GM18907 (cell line): Measurements from ENCODE around the gene TNIP2.

Experiments used
- ATAC-seq: cut with Tn5 transposase; IDR thresholded peaks from one replicate; pipeline ENCODE4 v1.9.1; 2021; ENCODE audit warnings: mild to moderate bottlenecking, moderate library complexity; ENCODE audit not compliant: unreplicated experiment

TNIP2 gene

DNA sequence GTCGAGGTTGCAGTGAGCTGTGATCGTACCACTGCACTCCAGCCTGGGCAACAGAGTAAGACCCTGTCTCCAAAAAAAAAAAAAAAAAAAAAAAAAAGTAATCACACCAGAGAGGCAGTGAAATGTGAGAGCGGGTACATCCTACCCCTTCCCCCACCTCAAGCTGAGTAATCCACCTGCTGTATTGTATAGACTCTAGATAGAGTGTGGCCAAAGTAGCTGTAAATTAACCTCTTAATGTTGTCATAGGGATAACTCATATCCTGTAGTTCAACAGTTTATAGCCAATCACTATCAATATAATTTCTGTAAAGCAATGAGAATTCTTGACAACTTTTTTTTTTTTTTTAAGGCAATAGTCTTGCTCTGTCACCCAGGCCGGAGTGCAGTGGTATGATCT is 30.8 kb downstream of the TNIP2 start:
- ATAC-seq, result no peak

DNA sequence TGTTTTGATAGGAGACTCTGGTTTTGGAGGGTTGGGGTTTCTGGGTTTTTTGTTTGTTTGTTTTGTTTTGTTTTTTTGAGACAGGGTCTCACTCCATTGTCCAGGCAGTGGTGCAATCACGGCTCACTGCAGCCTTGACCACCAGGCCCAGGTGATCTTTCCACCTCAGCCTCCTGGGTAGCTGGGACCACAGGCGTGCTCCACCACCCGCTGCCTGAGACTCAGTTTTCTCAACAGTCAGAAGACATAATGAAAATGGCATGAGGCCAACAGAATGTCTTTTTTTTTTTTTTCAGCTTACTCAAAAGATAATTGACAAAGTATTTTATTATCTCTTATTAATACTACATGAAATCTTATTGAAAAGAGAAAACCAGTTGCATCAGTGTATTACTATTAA is 32.4 kb downstream of the TNIP2 start:
- ATAC-seq, result no peak

DNA sequence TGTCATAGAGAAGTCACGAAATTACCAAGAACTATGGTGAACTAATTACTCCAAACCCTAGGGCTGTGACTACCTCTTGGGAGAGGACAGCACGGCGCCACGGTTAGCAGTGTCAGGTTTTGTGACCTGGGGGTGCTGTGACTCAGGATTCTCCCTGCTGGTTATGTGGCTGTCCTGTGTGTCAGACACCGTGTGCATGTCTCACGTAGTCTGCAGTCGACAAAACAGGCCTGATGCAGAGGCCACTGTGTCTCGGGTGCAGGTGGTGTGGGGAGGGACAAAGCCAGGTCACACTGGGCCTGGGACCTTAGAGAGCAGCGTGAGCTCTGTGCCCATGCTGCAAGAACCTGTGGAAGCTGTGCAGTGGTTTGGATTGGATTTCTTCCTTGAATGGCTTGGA is 34.1 kb downstream of the TNIP2 start:
- ATAC-seq, result no peak

DNA sequence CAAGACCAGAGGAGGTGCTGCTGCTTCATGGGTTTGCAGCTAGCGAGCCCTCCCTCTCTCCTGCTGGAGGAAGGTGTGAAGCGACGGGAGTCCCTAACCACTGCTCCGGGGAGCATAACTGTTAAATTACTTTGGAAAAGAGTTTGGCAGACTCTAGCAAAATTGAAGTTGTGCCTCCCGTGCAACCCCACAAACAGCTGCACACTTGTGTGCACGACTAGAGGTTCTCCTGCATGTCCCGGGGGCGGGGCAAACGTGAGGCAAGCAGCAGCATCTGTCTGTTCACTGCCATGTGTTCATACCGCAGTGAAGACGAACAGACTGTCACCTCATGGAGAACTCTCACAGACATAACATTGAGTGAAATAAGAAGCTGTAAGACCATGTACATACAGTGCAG is 34.5 kb downstream of the TNIP2 start:
- ATAC-seq, result no peak

DNA sequence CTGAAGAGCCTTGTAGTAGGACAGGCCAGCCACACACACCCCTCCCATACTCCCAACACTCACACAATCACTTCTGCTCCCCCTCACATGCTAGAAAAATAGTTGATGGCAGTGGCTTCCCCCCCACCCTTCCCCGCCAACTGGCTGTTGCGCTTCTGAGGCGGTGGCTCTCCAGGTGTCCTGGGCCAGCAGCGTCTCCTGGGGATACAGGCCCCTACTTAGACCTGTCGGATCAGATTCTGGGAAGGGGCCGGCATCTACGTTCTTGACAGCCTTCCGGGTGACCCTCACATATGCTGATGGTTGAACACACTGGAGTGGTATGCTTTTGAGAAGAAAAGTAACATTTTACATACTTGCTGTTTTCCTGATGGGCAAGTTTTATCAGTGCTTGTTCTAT is 39.9 kb downstream of the TNIP2 start:
- no peak for ATAC-seq

DNA sequence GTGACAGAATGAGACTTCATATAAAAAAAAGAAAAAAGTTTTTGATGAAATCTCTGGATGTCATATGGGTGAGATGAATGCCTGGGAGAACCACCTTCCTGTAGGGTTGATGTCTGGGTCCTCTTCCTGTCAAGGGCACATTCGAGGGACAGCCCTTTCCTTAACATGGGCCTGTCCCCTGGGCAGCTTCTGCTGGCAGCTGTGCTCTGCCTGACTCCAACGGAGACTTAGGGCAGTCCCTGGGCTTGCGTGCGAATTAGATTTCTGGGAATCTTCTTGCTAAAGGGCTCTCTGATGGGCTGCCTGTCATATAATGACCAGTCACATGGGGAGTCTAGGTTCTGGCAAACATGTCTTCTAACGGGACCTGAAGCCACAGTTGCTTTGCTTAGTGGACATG is 40.7 kb downstream of the TNIP2 start:
- ATAC-seq, result no peak

DNA sequence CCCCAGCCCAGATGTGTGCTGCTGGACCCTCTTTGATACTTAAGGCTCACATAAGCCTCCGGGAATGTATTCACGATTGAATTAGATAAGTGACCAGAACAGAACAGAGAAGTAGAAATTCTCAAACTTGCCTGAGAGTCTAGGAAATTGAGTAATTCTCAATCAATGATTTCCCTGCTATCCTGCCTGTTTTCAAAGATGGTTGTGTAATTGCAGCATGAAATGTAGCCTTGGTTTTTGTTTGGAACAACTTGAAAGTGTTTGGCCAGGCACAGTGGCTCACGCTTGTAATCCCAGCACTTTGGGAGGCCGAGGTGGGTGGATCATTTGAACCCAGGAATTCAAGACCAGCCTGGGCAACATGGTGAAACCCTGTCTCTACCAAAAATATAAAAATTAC is 41.2 kb downstream of the TNIP2 start:
- no peak for ATAC-seq

DNA sequence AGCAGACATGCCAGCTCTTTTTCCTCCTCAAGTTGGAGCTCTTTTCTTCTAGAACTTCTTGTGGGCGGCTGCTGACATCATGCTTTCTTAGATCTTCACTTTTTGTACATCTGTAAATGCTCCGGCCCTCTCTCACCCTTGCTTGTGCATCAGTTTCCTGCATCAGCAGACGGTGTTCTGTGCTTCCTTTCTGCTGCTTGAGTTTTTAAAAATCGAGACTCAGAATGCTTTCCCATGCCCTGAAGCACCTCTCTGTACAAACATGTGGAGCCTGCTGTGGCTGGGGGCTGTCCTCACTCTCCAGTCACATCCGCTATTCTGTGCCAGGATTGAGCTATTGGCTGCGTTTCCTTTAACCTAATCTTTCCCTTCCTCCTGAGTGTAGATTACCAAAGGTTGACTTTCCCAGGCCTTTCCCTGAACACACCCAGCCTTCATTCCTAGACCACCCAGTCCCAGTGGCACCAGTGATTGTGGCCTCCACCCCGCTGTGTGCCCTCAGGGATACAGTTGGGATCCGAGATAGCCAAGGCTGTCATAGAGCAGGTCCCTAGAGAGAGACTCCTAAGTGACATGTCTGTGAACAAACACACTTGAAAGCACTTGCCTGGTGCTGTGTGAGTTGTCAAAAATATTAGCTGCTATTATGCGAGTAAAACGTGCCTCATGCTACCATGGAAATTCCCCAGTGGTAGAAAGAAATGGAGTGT is 41.9 kb downstream of the TNIP2 start:
- no peak for ATAC-seq

DNA sequence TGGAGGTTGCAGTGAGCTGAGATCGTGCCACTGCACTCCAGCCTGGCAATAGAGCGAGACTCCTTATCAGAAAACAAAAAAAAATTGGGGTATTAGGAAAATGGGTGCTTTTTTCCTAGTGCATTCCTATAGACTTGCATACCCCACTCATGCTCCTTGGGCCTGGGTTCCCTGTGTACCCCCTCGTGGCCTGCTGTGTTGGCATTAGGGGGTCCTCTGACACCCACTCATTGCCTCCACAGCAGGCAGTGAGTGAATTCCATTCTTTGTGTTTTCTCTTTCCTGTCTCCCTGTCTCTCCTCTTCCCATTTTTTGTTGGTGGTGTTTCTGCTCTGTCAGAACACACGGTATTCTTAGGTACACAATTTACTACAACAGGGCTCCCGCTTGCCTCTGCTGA is 42.8 kb downstream of the TNIP2 start:
- ATAC-seq, result no peak

DNA sequence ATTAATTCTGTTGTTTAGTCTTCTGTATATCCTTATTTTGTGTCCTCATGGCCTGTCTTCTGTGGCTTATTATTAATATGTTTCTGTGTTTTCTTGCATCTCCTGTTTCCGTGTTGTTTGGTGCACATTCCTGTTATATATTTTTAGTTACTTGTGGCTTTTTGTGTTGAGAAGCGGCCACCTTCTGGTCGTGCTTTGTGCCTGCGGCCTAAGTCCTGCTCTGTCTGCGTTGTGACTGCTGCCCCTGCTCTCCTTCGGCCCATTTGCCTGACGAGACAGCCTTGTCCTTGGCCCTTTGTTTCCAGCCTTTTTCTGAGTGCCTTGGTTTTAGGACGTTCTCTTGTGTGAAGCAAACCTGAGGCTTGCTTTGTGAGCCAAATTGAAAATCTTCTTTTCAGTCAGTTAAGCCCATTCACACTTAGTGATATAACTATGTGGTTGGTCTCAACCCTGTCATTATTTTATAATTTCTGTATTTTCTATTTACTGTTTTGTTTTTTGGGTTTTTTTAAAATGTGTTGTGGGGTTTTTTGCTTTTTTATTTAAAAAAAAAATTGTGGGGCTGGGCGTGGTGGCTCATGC is 43.8 kb downstream of the TNIP2 start:
- ATAC-seq, result no peak

DNA sequence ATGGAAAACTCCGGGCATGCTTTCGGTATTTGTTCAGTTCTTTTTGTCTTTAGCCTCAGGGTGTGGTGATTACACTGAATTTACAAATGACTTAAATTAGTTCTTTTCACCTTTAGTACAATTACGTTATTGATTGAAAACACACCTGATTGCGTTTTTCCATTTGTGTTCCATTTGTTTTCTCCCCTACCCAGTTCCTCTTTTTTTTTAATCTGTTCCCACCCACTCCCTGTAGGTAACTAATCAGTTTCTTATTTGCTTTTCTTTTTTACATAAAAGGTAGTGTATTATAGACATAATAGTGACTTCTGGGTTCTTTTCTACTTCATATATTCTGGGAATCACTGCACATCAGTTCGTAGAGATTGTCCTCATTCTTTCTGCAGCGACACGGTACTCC is 53.4 kb downstream of the TNIP2 start:
- no peak for ATAC-seq

DNA sequence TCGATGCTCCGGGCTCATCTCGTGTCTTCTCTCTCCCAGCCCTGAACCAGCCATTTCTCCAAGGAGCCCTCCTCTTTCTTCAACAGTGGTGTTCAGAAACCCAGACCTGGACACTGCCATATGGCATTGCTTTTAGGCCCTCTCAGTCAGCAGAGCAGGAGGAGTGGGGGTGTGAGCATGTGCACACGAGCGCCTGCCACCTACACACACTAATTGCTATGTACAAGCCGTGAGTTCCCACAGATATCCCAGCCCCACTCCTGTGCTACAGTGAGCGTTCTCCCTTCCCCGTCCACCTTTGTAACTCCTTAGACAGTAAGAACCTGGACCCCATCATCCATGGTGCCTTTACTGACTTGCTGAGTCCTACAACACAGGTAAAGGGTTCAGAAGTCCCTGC is 53.8 kb downstream of the TNIP2 start:
- ATAC-seq, result no peak

DNA sequence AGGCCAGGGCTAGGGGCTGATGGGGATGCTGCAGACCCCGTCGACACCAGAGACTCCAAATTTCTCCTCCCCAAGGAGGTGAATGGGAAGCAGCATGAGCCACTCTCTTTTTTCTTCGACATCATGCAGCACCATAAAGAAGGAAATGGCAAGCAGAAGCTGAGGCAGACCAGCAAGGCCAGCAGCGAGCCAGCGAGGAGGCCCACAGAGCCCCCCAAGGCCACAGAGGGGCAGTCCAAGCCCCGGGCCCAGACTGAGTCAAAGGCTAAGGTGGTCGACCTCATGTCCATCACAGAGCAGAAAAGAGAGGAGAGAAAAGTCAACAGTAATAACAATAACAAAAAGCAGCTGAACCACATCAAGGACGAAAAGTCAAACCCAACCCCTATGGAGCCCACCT is 56.1 kb downstream of the TNIP2 start:
- no peak for ATAC-seq

DNA sequence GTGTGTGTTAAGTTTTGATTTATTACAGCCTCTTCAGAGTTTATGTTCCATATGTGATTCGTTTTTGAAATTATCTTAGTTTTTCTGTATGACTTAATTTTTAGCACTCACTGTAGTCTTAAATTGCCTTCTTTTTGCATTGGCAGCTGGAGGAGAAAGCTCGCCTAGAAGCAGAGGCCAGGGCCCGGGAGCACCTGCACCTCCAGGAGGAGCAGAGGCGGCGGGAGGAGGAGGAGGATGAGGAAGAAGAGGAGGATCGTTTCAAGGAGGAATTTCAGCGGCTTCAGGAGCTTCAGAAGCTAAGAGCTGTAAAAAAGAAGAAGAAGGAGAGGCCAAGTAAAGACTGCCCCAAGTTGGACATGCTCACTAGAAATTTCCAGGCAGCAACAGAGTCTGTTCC is 56.6 kb downstream of the TNIP2 start:
- ATAC-seq, result no peak

DNA sequence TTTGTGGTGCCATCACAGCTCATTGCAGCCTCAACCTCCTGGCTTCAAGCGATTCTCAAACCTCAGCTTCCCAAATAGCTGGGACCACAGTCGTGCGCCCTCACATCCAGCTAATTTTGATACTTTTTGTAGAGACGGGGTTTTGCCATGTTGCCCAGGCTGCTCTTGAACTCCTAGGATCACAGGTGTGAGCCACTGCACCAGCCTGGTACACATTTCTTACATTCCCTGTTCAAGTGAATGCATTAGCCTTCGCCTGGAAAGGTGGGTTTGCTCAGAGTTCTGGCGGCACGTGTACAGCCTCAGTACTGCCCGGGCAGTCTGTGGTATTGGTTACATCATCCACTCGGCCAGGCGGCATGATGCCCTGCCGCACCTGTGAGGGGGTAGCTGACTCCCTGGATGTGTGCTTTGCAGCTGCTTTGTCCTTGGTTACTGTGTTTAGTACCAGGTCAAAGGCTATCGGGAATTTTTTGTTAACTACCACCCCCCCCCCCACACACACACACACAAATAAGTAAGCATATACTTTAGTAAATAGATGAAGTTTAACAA is 57.1 kb downstream of the TNIP2 start:
- no peak for ATAC-seq

DNA sequence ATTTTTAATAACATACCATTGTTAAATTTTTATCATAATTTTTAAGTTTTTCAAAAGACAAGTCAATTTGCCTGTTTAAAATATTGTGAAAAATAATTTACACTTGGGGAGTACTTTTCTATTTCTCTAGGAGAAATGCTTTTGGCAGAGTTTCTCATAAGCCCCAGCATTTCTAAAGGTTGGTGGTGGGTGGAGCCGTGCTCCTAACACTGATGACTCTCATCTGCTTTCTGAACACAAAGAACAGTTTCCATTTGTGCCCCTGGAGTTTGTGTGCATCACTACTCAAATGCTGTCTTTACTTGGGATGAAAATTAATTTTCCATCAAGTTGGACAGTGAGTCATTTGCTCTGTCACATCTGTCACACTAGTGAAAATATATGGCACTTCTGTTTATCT is 57.6 kb downstream of the TNIP2 start:
- no peak for ATAC-seq

DNA sequence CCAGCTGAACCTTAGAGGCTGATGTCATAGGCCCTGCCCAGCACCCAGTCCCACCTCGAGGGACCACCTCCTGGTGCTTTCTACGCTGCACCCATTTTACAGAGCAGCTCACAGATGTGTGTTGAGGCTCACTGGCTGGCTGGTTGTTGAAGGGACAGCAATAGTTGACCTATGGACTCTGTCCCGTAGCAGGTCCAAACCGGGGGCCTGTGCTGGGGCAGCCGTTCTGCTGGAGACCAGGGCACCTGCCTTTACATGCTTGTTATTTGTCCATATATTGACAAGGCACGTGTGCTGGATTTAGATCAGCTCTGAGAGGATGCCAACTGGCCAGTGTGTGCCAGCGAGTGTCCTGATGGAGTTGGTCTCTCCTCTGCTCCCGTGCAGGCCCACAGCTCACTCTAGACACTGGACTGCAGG is 58.1 kb downstream of the TNIP2 start:
- no peak for ATAC-seq

DNA sequence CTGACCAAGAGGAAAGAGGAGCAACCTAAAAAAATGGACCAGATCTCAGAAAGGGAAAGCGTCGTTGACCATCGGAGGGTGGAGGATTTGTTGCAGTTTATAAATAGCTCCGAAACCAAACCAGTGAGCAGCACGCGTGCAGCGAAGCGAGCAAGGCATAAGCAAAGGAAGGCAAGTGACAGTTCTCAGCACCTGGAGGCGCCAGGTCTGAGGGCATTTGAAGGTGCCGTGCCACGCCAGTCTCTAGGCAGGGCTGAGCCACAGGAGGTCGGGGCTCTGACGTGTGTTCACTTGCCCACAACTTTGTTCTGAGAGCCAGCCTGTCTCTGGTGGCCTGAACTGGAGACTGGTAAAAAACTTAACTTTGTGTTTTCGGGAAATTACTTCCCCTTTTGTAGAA is 59.7 kb downstream of the TNIP2 start:
- peak; percentile 92 for ATAC-seq

DNA sequence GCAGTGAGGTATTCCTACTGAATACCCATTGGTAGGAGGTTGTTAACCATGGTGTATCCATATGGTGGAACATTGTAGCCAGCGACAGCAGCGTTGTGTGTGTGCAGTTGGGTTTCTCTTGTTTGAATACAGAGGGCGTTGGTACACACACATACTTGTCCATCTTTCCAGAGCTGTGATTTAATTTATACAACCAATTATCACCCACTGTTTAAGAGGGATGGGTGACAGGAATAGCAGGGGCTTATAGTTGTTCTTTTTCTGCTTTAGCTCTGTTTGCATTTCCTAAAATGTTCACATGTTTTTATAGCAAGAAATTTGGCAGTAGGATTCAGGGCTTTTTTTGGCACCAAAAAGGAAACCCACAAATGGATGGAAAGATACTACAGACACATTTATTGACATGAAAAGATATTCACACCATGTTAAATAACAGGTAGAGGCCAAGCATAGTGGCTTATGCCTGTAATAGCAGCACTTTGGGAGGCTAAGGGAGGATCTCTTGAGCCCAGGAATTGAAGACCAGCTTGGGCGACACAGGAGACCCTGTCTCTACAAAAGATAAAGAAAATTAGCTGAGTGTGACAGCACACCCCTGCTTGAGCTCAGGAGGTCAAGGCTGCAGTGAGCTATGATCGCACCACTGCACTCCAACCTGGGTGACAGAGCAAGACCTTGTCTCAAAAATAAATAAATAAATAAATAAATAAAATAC is 60.6 kb downstream of the TNIP2 start:
- ATAC-seq, result no peak

DNA sequence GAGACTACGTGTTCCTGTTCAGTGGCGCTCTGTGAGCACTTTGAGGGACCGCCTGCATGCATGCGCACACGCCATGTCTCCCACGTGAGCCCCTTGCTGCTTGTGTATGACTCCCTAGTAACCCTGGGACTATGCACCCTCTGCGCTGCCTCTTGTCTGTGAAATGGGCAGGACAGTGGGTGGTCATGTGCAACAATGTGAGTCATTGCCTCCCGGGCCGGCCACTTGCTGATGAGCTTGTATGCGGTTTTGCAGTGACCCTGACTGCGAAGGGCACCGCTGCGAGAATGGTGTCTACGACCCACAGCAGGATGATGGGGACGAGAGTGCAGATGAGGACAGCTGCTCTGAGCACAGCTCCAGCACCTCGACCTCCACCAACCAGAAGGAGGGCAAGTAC is 61.4 kb downstream of the TNIP2 start:
- no peak for ATAC-seq

DNA sequence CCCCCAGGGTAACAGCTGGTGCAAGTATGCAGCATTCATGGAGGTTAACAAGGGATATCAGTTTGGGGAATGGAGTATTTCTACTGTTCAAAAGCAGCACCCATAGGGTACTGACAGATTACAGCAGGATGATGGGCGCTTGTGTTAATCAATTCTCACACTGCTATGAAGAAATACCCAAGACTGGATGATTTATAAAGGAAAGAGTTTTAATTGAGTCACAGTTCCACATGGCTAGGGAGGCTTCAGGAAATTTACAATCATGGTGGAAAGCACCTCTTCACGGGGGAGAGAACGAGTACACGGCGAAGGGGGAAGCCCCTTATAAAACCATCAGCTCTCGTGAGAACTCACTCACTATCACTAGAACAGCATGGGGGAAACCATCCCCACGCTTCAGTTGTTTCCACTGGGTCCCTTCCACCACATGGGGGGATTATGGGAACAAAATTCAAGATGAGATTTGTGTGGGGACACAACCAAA is 64.1 kb downstream of the TNIP2 start:
- ATAC-seq, result no peak
